ENCODE results near the gene AGBL2.
"Not testable (repeated sequence)": the region's sequence is repeated elsewhere in the genome, so short reads cannot be mapped to it uniquely, and the experiment has no call there.

The AGBL2 gene

GRCh38 chr11:47691979-47692378 lies 23.2 kb downstream of the AGBL2 start:
- intact Hi-C loops (cut with DNase I), result no loop called here
- no peak for DNase-seq

GRCh38 chr11:47689480-47689879 lies 25.7 kb downstream of the AGBL2 start:
- intact Hi-C loops (cut with DNase I), result no loop called here

DNA sequence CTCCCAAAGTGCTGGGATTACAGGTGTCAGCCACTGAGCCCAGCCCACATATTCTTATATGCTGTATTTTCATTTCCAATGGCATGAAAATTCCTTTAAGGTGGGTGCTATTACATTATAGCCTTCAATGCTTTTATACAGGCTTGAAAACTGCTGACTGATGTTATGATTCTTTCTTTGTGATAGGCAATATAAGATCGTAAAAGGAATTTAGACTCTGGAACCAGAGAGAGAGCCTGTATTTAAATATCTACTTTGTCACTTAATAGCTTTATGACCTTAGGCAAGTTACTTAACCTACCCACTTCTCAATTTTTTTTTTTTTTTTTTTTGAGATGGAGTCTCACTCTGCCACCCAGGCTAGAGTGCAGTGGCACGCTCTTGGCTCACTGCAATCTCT lies 26.2 kb downstream of the AGBL2 start:
- DNase-seq, result no peak
- intact Hi-C loops (cut with DNase I), result no loop called here

More at GRCh38 chr11:47689480-47689879, 25.7 kb downstream of the AGBL2 start:
- DNase-seq, result peak in 1 of 10 donors; percentile 7

DNA sequence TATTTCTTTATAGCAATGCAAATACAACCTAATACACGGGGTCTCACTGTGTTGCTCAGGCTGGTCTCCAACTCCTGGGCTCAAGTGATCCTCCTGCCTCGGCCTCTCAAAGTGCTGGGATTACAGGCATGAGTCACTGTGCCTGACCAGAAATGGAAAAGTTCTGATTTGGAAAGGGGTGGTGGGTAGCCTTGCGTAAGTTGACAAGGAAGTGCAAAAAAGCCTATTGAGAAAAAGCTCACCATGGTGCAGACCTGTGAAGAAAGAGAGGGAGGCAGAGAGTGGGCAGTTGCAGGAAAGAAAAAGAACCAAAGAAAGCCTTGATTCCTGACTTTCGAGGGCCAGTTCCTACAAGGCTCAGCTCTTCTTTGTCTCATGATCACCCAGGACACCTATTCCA lies 27.1 kb downstream of the AGBL2 start:
- no peak for DNase-seq
- intact Hi-C loops (cut with DNase I), result no loop called here

DNA sequence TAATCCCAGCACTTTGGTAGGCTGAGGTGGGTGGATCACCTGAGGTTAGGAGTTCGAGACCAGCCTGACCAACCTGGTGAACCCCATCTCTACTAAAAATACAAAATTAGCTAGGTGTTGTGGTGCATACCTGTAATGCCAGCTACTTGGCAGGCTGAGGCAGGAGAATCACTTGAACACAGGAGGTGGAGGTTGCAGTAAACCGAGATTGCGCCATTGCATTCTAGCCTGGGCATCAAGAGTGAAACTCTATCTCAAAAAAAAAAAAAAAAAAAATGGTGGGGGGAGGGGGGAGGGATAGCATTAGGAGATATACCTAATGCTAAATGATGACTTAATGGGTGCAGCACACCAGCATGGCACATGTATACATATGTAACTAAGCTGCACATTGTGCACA lies 28.5 kb downstream of the AGBL2 start:
- intact Hi-C loops (cut with DNase I); DNase-seq: not testable (repeated sequence)

- intact Hi-C loops (cut with DNase I), result no loop called here
- DNase-seq, result no peak
Measured at GRCh38 chr11:47686151-47686550, 29.0 kb downstream of the AGBL2 start.

DNA sequence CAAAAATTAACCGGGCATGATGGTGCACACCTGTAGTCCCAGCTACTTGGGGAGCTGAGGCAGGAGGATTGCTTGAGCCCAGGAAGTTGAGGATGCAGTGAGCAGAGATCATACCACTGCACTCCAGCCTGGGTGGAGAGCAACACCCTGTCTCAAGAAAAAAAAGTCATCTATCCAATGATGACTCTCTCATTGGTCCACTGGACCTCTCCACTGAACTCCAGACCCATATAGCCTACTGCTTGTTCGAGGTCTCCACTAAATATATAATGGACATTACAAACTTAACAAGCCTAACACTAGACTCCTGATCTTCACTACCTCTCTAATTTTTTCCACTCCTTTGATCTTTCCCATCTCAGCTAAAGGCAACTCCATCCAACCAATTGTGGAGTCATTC lies 39.3 kb downstream of the AGBL2 start:
- DNase-seq, result no peak
- intact Hi-C loops (cut with DNase I), result no loop called here

DNA sequence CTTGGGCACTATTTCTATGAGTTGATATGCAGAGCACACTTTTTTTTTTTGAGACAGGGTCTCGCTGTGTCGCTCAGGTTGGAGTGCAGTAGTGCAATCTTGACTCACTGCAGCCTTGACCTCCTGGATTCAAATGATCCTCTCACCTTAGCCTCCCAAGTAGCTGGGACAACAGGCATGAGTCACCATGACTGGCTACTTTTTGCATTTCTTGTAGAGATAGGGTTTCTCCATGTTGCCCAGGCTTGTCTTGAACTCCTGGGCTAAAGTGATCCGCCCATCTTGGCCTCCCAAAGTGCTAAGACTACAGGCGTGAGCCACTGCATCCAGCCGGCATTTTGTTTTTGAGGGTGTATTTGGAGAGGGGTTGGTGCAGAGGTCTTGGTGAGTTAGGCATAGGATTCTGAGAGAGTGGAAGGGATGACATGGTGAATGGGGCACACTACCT lies 42.9 kb downstream of the AGBL2 start:
- no peak for DNase-seq
- intact Hi-C loops (cut with DNase I), result no loop called here

DNA sequence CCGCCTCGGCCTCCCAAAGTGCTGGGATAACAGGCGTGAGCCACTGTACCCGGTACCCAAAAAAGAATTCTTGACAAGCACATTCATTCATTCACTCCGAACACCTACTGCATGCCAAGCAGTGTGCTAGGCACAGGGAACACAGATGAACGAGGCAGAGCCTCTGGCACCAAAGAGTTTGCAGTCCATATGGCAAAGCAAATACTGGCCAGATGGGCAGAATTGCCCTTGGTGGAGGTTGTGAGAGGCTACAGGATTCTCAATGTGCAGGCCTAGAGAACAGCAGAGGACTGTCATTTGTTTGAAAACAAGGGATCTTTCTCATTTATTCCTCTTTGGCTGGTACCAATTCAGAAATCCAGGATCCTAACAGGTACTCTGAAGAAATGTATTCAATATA lies 45.3 kb downstream of the AGBL2 start:
- intact Hi-C loops (cut with DNase I), result no loop called here
- peak in 1 of 10 donors; percentile 48 for DNase-seq

DNA sequence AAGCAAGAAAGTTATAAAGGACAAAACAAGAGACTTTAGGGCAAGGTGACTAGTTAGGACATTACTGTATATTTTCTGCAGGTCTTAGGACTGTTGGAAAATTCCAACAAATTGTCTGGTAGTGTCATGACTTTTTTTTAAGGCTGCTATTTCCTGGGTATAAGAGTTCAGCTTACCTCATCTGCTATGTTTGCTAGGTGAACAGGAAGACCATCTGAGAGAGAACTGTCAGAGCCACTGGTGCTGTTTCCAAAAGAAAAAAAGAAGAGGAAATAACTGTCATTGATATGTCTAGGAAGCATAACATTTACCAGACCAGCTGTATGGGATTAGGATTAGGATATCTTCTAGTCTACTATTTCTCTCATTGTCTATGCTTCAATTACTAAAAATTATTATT lies 46.5 kb downstream of the AGBL2 start:
- intact Hi-C loops (cut with DNase I), result no loop called here
- no peak for DNase-seq

- DNase-seq, result no peak
- intact Hi-C loops (cut with DNase I), result no loop called here
Measured at GRCh38 chr11:47667555-47667954, 47.6 kb downstream of the AGBL2 start.

DNA sequence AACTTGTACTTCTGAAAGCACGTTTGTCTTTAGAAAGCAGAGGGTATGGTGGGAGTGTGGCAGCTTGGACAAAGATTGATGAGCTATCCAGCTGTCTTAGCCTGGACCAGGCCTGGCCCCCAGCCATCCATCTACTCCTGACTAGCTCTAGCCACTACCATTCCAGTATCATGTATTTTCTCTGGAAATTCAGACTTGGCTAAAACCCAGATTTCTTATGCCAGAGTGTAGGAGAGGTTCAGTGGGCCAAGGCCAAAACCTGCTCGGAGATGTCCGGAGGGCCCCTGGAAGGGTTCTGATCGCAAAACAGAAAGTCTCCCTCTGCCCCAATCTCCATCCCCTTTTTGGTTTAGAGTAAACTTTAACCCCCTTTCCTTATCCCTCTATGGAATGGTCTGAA lies 48.0 kb downstream of the AGBL2 start:
- intact Hi-C loops (cut with DNase I), result no loop called here
- DNase-seq, result peak in 1 of 10 donors; percentile 19

- intact Hi-C loops (cut with DNase I); DNase-seq: not testable (repeated sequence)
Measured at GRCh38 chr11:47664936-47665335, 50.2 kb downstream of the AGBL2 start.

GRCh38 chr11:47661245-47661644 lies 53.9 kb downstream of the AGBL2 start:
- intact Hi-C loops (cut with DNase I), result no loop called here
- DNase-seq, result no peak

GRCh38 chr11:47659276-47659675 lies 55.9 kb downstream of the AGBL2 start:
- intact Hi-C loops (cut with DNase I), result no loop called here
- DNase-seq, result no peak

GRCh38 chr11:47656260-47656885 lies 58.8 kb downstream of the AGBL2 start:
- intact Hi-C loops (cut with DNase I), result no loop called here
- DNase-seq, result no peak

GRCh38 chr11:47651818-47652469 lies 63.2 kb downstream of the AGBL2 start:
- intact Hi-C loops (cut with DNase I), result no loop called here
- no peak for DNase-seq

GRCh38 chr11:47649276-47649675 lies 65.9 kb downstream of the AGBL2 start:
- intact Hi-C loops (cut with DNase I), result loop anchor here (10.0 kb wide), 1 partner anchor 196 kb away; the partner anchor contains the start of gene NUP160
- DNase-seq, result no peak

GRCh38 chr11:47646019-47646418 lies 69.2 kb downstream of the AGBL2 start:
- intact Hi-C loops (cut with DNase I), result loop anchor here (10.0 kb wide), 1 partner anchor 199 kb away; the partner anchor contains the start of gene NUP160

GRCh38 chr11:47645500-47645899 lies 69.7 kb downstream of the AGBL2 start:
- intact Hi-C loops (cut with DNase I), result loop anchor here (10.0 kb wide), 1 partner anchor 199 kb away; the partner anchor contains the start of gene NUP160
- DNase-seq, result no peak

More at GRCh38 chr11:47646019-47646418, 69.2 kb downstream of the AGBL2 start:
- DNase-seq, result no peak

- intact Hi-C loops (cut with DNase I), result loop anchor here (2.0 to 10.0 kb wide), 3 partner anchors 65 to 203 kb away; partner anchors contain the start of genes KBTBD4, NDUFS3 and NUP160
- DNase-seq, result peak; percentile 90 to 99 (median 94)
Measured at GRCh38 chr11:47642099-47642855, 72.9 kb downstream of the AGBL2 start, which contains the start of gene MTCH2. Gene MTCH2, minus strand, starts transcription at chr11:47642559. Its CDS starts 94 bp downstream, at chr11:47642465.

Measured in posterior cingulate gyrus (tissue), 11 donors.